DOHH2 (cell line): ENCODE results near the gene C3orf49.

Experiments
- H3F3A ChIP-seq: fragments of 200-600 bp; sonication (generic), shearing (Covaris generic); 2 replicates; pipeline ENCODE4 v1.6.0; 2016; ENCODE audit warnings: antibody characterized with exemption, mild to moderate bottlenecking; ENCODE audit not compliant: control insufficient read depth, insufficient read depth
- H3K27ac ChIP-seq: fragments of 200-600 bp; sonication (generic); 2 replicates; pipeline ENCODE4 v1.5.1; 2014; ENCODE audit warnings: low read depth, mild to moderate bottlenecking, low read length, moderate library complexity
- H3K27me3 ChIP-seq: fragments of 200-600 bp; sonication (generic); 2 replicates; pipeline ENCODE4 v1.6.1; 2014; ENCODE audit warnings: mild to moderate bottlenecking, low read length, mixed read lengths; ENCODE audit not compliant: control insufficient read depth
- H3K36me3 ChIP-seq: fragments of 200-600 bp; sonication (generic); 2 replicates; pipeline ENCODE4 v1.6.1; 2014; ENCODE audit warnings: mild to moderate bottlenecking, low read length, moderate library complexity, mixed read lengths; ENCODE audit not compliant: control insufficient read depth
- H3K4me1 ChIP-seq: fragments of 200-600 bp; sonication (generic); 2 replicates; pipeline ENCODE4 v1.6.1; 2014; ENCODE audit warnings: mild to moderate bottlenecking, low read length, mixed read lengths; ENCODE audit not compliant: control insufficient read depth
- H3K4me2 ChIP-seq: fragments of 200-600 bp; sonication (generic); 2 replicates; pipeline ENCODE4 v1.6.0; 2014; ENCODE audit warnings: mild to moderate bottlenecking, low read length, moderate library complexity
- H3K4me3 ChIP-seq: fragments of 200-600 bp; sonication (generic); 2 replicates; pipeline ENCODE4 v1.5.1; 2014; ENCODE audit warnings: mild to moderate bottlenecking, low read length, mixed read lengths
- H3K79me2 ChIP-seq: fragments of 200-600 bp; sonication (generic); 2 replicates; pipeline ENCODE4 v1.6.1; 2014; ENCODE audit warnings: mild to moderate bottlenecking, low read length, mixed read lengths; ENCODE audit not compliant: control insufficient read depth
- H3K9me2 ChIP-seq: fragments of 200-600 bp; sonication (generic); replicated peaks from 2 replicates; pipeline ENCODE4 v1.6.1; 2014; ENCODE audit warnings: mild to moderate bottlenecking, low read length, mixed read lengths; ENCODE audit not compliant: control insufficient read depth
- H3K9me3 ChIP-seq: fragments of 200-600 bp; sonication (generic); 2 replicates; pipeline ENCODE4 v1.6.1; 2014; ENCODE audit warnings: antibody characterized with exemption, low read length, mixed read lengths; ENCODE audit not compliant: control insufficient read depth, insufficient read depth
- H4K20me1 ChIP-seq: fragments of 200-600 bp; sonication (generic); 2 replicates; pipeline ENCODE4 v1.6.0; 2014; ENCODE audit warnings: low read depth, mild to moderate bottlenecking, antibody characterized with exemption, low read length, moderate library complexity; ENCODE audit not compliant: control insufficient read depth, insufficient read depth
- CTCF ChIP-seq: fragments of 200-600 bp; sonication (generic); IDR thresholded peaks from one replicate; pipeline ENCODE4 v1.5.1; 2014; ENCODE audit warnings: antibody characterized with exemption, mild to moderate bottlenecking, low read depth, low read length; ENCODE audit not compliant: poor library complexity, severe bottlenecking
- EZH2phosphoT487 ChIP-seq: fragments of 200-600 bp; sonication (generic); IDR thresholded peaks from 2 replicates; pipeline ENCODE4 v1.6.1; 2017; ENCODE audit warnings: borderline replicate concordance, mild to moderate bottlenecking, antibody characterized with exemption, low read length, moderate library complexity, mixed read lengths

The C3orf49 gene

GRCh38 chr3:63876260-63876659, 57.2 kb downstream of the C3orf49 start:
- peaks cover 26% of the 10 kb centered on the region for H3K36me3 ChIP-seq
- no peak overlapping the region for H3K27ac ChIP-seq
- H3F3A ChIP-seq: no peaks in the 10 kb centered on the region
- TF ChIP-seq CTCF: no peak
- no peak for TF ChIP-seq EZH2phosphoT487
- no peaks in the 10 kb centered on the region for H3K9me3 ChIP-seq
- H3K27me3 ChIP-seq: no peaks in the 10 kb centered on the region
- peaks cover 27% of the 10 kb centered on the region for H3K4me1 ChIP-seq
- peaks cover 37% of the 10 kb centered on the region for H4K20me1 ChIP-seq
- no peak overlapping the region for H3K4me3 ChIP-seq
- H3K9me2 ChIP-seq: no peaks in the 10 kb centered on the region
- no peak overlapping the region for H3K4me2 ChIP-seq
- H3K79me2 ChIP-seq: peaks cover 98% of the 10 kb centered on the region

- Histone ChIP-seq H3K4me3 (no peak overlapping the region), H3K9me2 (no peaks in the 10 kb centered on the region), H4K20me1 (peaks cover 30% of the 10 kb centered on the region), H3K27me3 (no peaks in the 10 kb centered on the region), H3K4me1 (peaks cover 14% of the 10 kb centered on the region), H3K9me3 (no peaks in the 10 kb centered on the region), H3K4me2 (no peak overlapping the region), H3K27ac (no peak overlapping the region), H3K79me2 (peaks cover 99% of the 10 kb centered on the region), H3K36me3 (peaks cover 24% of the 10 kb centered on the region), H3F3A (no peaks in the 10 kb centered on the region)
- no peak for TF ChIP-seq EZH2phosphoT487
- no peak for TF ChIP-seq CTCF
Measured at GRCh38 chr3:63877737-63878393, 58.8 kb downstream of the C3orf49 start.

- H3K27ac ChIP-seq: no peak overlapping the region
- H4K20me1 ChIP-seq: peaks cover 29% of the 10 kb centered on the region; the same call in 1 of the 2 replicates
- TF ChIP-seq CTCF: no peak
- no peak for TF ChIP-seq EZH2phosphoT487
- peaks cover 99% of the 10 kb centered on the region for H3K79me2 ChIP-seq
- peaks cover 14% of the 10 kb centered on the region for H3K4me1 ChIP-seq
- H3K9me2 ChIP-seq: no peaks in the 10 kb centered on the region
- H3K36me3 ChIP-seq: peaks cover 19% of the 10 kb centered on the region
- H3K4me3 ChIP-seq: no peak overlapping the region
- H3F3A ChIP-seq: no peaks in the 10 kb centered on the region
- no peaks in the 10 kb centered on the region for H3K27me3 ChIP-seq
- H3K4me2 ChIP-seq: no peak overlapping the region
- no peaks in the 10 kb centered on the region for H3K9me3 ChIP-seq
Measured at GRCh38 chr3:63878394-63879060, 59.4 kb downstream of the C3orf49 start.
